ENCODE data around the gene KDM3B. TPM values are rescaled to one million over a fixed set of nuclear protein-coding genes. Genes with fewer than 3 reads are reported as not detected.

The KDM3B gene, protein sequence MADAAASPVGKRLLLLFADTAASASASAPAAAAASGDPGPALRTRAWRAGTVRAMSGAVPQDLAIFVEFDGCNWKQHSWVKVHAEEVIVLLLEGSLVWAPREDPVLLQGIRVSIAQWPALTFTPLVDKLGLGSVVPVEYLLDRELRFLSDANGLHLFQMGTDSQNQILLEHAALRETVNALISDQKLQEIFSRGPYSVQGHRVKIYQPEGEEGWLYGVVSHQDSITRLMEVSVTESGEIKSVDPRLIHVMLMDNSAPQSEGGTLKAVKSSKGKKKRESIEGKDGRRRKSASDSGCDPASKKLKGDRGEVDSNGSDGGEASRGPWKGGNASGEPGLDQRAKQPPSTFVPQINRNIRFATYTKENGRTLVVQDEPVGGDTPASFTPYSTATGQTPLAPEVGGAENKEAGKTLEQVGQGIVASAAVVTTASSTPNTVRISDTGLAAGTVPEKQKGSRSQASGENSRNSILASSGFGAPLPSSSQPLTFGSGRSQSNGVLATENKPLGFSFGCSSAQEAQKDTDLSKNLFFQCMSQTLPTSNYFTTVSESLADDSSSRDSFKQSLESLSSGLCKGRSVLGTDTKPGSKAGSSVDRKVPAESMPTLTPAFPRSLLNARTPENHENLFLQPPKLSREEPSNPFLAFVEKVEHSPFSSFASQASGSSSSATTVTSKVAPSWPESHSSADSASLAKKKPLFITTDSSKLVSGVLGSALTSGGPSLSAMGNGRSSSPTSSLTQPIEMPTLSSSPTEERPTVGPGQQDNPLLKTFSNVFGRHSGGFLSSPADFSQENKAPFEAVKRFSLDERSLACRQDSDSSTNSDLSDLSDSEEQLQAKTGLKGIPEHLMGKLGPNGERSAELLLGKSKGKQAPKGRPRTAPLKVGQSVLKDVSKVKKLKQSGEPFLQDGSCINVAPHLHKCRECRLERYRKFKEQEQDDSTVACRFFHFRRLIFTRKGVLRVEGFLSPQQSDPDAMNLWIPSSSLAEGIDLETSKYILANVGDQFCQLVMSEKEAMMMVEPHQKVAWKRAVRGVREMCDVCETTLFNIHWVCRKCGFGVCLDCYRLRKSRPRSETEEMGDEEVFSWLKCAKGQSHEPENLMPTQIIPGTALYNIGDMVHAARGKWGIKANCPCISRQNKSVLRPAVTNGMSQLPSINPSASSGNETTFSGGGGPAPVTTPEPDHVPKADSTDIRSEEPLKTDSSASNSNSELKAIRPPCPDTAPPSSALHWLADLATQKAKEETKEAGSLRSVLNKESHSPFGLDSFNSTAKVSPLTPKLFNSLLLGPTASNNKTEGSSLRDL (N-terminal part only)
- 10 to 100 TPM; 21.8 to 96.4 (median 51.5) TPM for total RNA-seq

DNA sequence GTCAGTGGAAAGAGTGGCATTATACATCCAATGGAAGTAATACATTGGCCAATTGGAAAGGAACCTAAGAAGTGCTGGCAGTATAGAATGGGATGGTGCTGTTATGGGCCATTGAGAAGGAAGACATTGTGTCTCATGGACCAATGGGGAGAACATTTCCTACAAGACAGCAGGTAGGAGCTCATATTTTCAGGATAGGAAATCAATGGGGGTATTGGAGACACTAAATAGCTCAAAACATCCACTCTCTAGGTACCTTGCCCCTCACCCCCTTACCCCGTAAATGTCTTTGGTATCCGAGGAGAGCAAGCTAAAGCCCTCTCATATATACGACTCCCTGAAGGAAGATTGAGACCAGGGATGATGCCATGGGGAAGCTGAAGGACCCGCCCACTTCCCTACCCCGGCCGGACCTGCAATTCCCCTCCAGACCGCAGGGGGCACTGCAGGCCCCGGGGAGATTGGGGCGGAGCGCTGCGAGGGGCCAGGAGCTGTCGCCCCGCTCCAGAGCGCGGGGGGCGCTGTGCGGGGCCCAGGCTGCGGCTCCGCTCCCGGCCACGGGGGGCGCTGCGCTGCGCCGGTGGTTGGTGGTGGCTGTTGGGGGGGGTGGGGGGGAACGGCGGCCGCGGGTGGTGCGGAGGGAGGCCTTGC, at the start of gene KDM3B:
KDM3B (plus strand) TSS at position 615 of the 651 bp plus-strand sequence. CDS start 111 bp downstream, outside the sequence.
- Histone ChIP-seq H3K4me3 (peak within 1 kb of the TSS; percentile 55 to 93), H3K9me3 (no peaks in the 10 kb centered on the region), H3K27ac (peak within 1 kb of the TSS; percentile 95 to 97), H3K4me1 (peaks cover 7 to 17% of the 10 kb centered on the region in 2 donors), H3K27me3 (no peaks in the 10 kb centered on the region), H3K36me3 (no peaks in the 10 kb centered on the region)
- intact Hi-C loops (cut with DNase I; ENCODE audit: low total_unique reads), result no loop called here
- peak; percentile 73 to 87 for DNase-seq
- no peak for TF ChIP-seq POLR2A (IDR thresholded peaks at IDR 0.05)
- TF ChIP-seq, protein P1, sequence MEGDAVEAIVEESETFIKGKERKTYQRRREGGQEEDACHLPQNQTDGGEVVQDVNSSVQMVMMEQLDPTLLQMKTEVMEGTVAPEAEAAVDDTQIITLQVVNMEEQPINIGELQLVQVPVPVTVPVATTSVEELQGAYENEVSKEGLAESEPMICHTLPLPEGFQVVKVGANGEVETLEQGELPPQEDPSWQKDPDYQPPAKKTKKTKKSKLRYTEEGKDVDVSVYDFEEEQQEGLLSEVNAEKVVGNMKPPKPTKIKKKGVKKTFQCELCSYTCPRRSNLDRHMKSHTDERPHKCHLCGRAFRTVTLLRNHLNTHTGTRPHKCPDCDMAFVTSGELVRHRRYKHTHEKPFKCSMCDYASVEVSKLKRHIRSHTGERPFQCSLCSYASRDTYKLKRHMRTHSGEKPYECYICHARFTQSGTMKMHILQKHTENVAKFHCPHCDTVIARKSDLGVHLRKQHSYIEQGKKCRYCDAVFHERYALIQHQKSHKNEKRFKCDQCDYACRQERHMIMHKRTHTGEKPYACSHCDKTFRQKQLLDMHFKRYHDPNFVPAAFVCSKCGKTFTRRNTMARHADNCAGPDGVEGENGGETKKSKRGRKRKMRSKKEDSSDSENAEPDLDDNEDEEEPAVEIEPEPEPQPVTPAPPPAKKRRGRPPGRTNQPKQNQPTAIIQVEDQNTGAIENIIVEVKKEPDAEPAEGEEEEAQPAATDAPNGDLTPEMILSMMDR (IDR thresholded peaks at IDR 0.05), result peak; percentile 90 to 100 (median 98)

DNA sequence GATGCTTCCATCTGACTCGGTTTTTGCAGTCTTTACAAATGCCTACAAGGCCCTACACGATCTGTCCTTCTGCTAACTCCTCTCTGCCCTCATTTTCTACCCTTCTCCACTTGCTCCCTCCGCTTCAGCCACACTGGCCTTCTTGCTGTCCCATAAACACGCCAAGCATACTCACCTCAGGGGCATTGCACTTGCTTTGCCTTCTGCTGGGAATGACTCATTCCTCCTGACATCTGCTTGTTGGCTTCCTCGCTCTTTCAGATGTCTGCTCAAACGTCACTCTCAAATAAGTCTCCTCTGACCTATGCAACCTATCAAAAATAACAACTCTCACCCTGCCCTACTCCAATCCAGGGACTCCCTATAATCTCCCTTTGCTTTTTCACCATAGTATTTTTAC, 49.1 kb upstream of the KDM3B start:
- no peaks in the 10 kb centered on the region for H3K27me3 ChIP-seq
- intact Hi-C loops (cut with DNase I; ENCODE audit: low total_unique reads), result no loop called here
- TF ChIP-seq, protein P1 (IDR thresholded peaks at IDR 0.05), result no peak
- TF ChIP-seq POLR2A (IDR thresholded peaks at IDR 0.05), result no peak
- no peaks in the 10 kb centered on the region for H3K4me1 ChIP-seq
- no peaks in the 10 kb centered on the region for H3K9me3 ChIP-seq
- H3K27ac ChIP-seq, result no peak overlapping the region
- H3K36me3 ChIP-seq, result no peaks in the 10 kb centered on the region
- DNase-seq, result no peak
- H3K4me3 ChIP-seq, result no peak overlapping the region

GRCh38 chr5:138305797-138306196, 46.7 kb upstream of the KDM3B start:
- intact Hi-C loops (cut with DNase I; ENCODE audit: low total_unique reads), result no loop called here
- DNase-seq, result no peak

GRCh38 chr5:138315751-138316278, 36.7 kb upstream of the KDM3B start:
- H3K4me3 ChIP-seq, result no peak overlapping the region
- intact Hi-C loops (cut with DNase I; ENCODE audit: low total_unique reads), result no loop called here
- TF ChIP-seq, protein P1 (IDR thresholded peaks at IDR 0.05), result no peak
- TF ChIP-seq POLR2A (IDR thresholded peaks at IDR 0.05), result no peak
- H3K27me3 ChIP-seq, result no peaks in the 10 kb centered on the region
- no peaks in the 10 kb centered on the region for H3K4me1 ChIP-seq
- no peaks in the 10 kb centered on the region for H3K9me3 ChIP-seq
- no peak overlapping the region for H3K27ac ChIP-seq
- no peak for DNase-seq
- no peaks in the 10 kb centered on the region for H3K36me3 ChIP-seq

More at GRCh38 chr5:138305797-138306196, 46.7 kb upstream of the KDM3B start:
- Histone ChIP-seq H3K4me3 (no peak overlapping the region), H3K36me3 (no peaks in the 10 kb centered on the region), H3K4me1 (no peaks in the 10 kb centered on the region), H3K27ac (no peak overlapping the region), H3K9me3 (no peaks in the 10 kb centered on the region), H3K27me3 (no peaks in the 10 kb centered on the region)
- TF ChIP-seq, protein P1 (IDR thresholded peaks at IDR 0.05), result no peak

Data from uterus (tissue), 4 donors.